GM23338 (cell line): ENCODE results near the gene TPST2. TPM values are rescaled to one million over a fixed set of nuclear protein-coding genes. Genes with fewer than 3 reads are reported as not detected.
A peak's percentile ranks its signal among the peaks of the same experiment; 100 is the strongest.

Experiments used
- ATAC-seq: fragments of 200-7000 bp; cut with Tn5 transposase; 3 replicates; pipeline ENCODE4 v1.9.1; 2020
- DNase-seq: peaks from one replicate; pipeline ENCODE4 v3.0.0-alpha.2; 2015; ENCODE audit warnings: low spot score
- H2AFZ ChIP-seq: fragments of 200-600 bp; sonication (generic); 2 replicates; pipeline ENCODE4 v1.8.0; 2016; ENCODE audit warnings: antibody characterized with exemption, mild to moderate bottlenecking, moderate library complexity
- H3F3A ChIP-seq: fragments of 200-600 bp; sonication (generic); replicated peaks from 2 replicates; pipeline ENCODE4 v1.8.0; 2017; ENCODE audit warnings: antibody characterized with exemption, mixed run types, low read depth
- H3K27ac ChIP-seq: fragments of 200-600 bp; sonication (generic); 2 replicates; pipeline ENCODE4 v1.6.1; 2016; ENCODE audit warnings: low read depth
- H3K27me3 ChIP-seq: fragments of 200-600 bp; sonication (generic); 2 replicates; pipeline ENCODE4 v1.8.0; 2016; ENCODE audit warnings: mild to moderate bottlenecking, mixed run types, moderate library complexity; ENCODE audit not compliant: insufficient read depth
- H3K36me3 ChIP-seq: fragments of 200-600 bp; sonication (generic); 2 replicates; pipeline ENCODE4 v1.8.0; 2016; ENCODE audit warnings: mild to moderate bottlenecking; ENCODE audit not compliant: insufficient read depth
- H3K4me1 ChIP-seq: fragments of 200-600 bp; sonication (generic); 2 replicates; pipeline ENCODE4 v1.8.0; 2016; ENCODE audit warnings: mild to moderate bottlenecking, moderate library complexity; ENCODE audit not compliant: insufficient read depth
- H3K4me2 ChIP-seq: fragments of 200-600 bp; sonication (generic); 2 replicates; pipeline ENCODE4 v1.7.1; 2017; ENCODE audit warnings: mixed run types
- H3K4me3 ChIP-seq: fragments of 200-600 bp; sonication (generic); 2 replicates; pipeline ENCODE4 v1.6.1; 2016; ENCODE audit warnings: mixed run types
- H3K79me2 ChIP-seq: fragments of 200-600 bp; sonication (generic); replicated peaks from 2 replicates; pipeline ENCODE4 v1.8.0; 2017; ENCODE audit warnings: mild to moderate bottlenecking; ENCODE audit not compliant: insufficient read depth
- H3K9me2 ChIP-seq: fragments of 200-600 bp; sonication (generic); 2 replicates; pipeline ENCODE4 v1.8.0; 2017; ENCODE audit not compliant: insufficient read depth
- H4K20me1 ChIP-seq: fragments of 200-600 bp; sonication (generic); replicated peaks from 2 replicates; pipeline ENCODE4 v1.8.0; 2017; ENCODE audit warnings: mild to moderate bottlenecking; ENCODE audit not compliant: insufficient read depth
- H3K27ac Mint-ChIP-seq: 2 replicates; pipeline ENCODE4 v1.8.0; 2020; ENCODE audit warnings: inconsistent platforms, mild to moderate bottlenecking, moderate library complexity, mixed read lengths
- H3K27me3 Mint-ChIP-seq: 3 replicates; pipeline ENCODE4 v1.8.0; 2022; ENCODE audit warnings: low read depth, mild to moderate bottlenecking, moderate library complexity, mixed read lengths, inconsistent platforms; ENCODE audit not compliant: insufficient read depth, poor library complexity
- H3K36me3 Mint-ChIP-seq: 3 replicates; pipeline ENCODE4 v1.8.0; 2021; ENCODE audit warnings: low read depth, mild to moderate bottlenecking, inconsistent platforms, moderate library complexity, mixed read lengths
- H3K4me1 Mint-ChIP-seq: 3 replicates; pipeline ENCODE4 v1.8.0; 2020; ENCODE audit warnings: mild to moderate bottlenecking, inconsistent platforms, mixed read lengths
- H3K4me3 Mint-ChIP-seq: 3 replicates; pipeline ENCODE4 v1.8.0; 2021; ENCODE audit warnings: moderate library complexity, mild to moderate bottlenecking, inconsistent platforms, mixed read lengths
- H3K9me3 Mint-ChIP-seq: 3 replicates; pipeline ENCODE4 v1.8.0; 2020; ENCODE audit warnings: moderate library complexity, mild to moderate bottlenecking, inconsistent platforms, mixed read lengths
- CREB1 ChIP-seq: fragments of 250-450 bp; sonication (Bioruptor Pico); IDR thresholded peaks from 2 replicates; pipeline ENCODE4 v1.5.0; 2020; ENCODE audit warnings: low read depth, mild to moderate bottlenecking, moderate library complexity
- EZH2 ChIP-seq: fragments of 200-600 bp; sonication (generic); IDR thresholded peaks from one replicate; pipeline ENCODE4 v1.8.0; 2017; ENCODE audit warnings: antibody characterized with exemption, mild to moderate bottlenecking, low read depth; ENCODE audit not compliant: unreplicated experiment
- JUNB ChIP-seq: IDR thresholded peaks from one replicate; pipeline ENCODE4 v1.6.1; 2016; ENCODE audit warnings: antibody characterized with exemption; ENCODE audit not compliant: unreplicated experiment
- NANOG ChIP-seq: IDR thresholded peaks from 2 replicates; pipeline ENCODE4 v1.6.1; 2016; ENCODE audit warnings: antibody characterized with exemption, borderline replicate concordance
- ZNF114 ChIP-seq: fragments of 250-450 bp; sonication (Bioruptor Pico); IDR thresholded peaks from 2 replicates; pipeline ENCODE4 v1.5.0; 2020; ENCODE audit warnings: mild to moderate bottlenecking, moderate library complexity
- polyA plus RNA-seq: library from polyadenylated mRNA; unstranded; fragments of >200 nt; fragmentation: Nextera tagmentation; extraction: Ambion mirVana; gene quantifications from 2 replicates; pipeline ENCODE4 v1.2.1, GENCODE V29; 2016
- total RNA-seq: library from RNA; depleted of rRNA; stranded (reverse); fragments of >200 nt; shearing (Covaris generic); gene quantifications from 2 replicates; pipeline ENCODE4 v1.2.3, GENCODE V29; 2014
- TF ChIP-seq, protein P1 (sequence below), 2 experiments: fragments of 200-600 bp in 1 of 2; sonication (generic) in 1 of 2; conservative IDR thresholded peaks; 2 replicates each; pipeline versions ENCODE4 v1.5.1 to v1.6.1; 2016 to 2017; ENCODE audit warnings: antibody characterized with exemption in 2 of 2, low read depth in 2 of 2, mild to moderate bottlenecking in 2 of 2, moderate library complexity in 1 of 2
- TF ChIP-seq, protein P2 (sequence below): IDR thresholded peaks from one replicate; pipeline ENCODE4 v1.6.1; 2018; ENCODE audit warnings: antibody characterized with exemption; ENCODE audit not compliant: unreplicated experiment
- TF ChIP-seq, protein P3 (sequence below): fragments of 250-450 bp; sonication (Bioruptor Pico); IDR thresholded peaks from 2 replicates; pipeline ENCODE4 v1.5.0; 2020; ENCODE audit warnings: mild to moderate bottlenecking, moderate library complexity

TPST2 gene
- total and polyA plus RNA-seq, 2 experiments from 2014 or later = 37.9 to 127 TPM

DNA sequence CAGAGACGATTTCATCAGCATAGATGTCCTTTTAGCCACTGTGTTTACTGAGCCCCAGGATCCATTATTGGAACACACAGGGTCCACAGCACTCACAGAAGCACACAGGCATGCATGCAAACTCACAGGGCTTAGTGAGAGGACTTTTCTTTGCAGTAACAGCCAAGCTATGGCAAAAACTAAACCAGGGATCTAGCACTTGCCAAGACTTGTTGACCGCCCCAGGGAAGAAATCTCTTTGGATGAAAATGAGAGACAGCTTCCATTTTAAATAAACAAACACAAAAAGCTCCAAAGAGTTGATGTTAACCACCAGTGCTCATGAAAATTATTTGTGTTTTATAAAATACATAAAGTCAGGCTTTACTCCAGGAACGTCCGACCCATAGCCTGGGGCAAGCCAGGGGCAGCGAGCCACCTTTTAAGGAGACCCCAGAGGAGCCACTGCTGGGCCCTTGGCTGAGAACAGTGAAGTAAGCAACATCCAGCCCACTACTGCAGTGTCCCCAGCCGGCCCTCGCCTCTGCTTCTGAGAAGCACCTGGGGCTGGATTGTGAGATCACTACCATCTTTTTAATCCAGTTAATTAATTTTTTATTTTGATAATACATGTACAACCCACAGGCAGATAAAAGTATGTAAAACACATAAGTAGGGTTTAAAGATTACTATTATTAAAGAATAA lies 55.6 kb downstream of the TPST2 start:
- Histone ChIP-seq H3F3A (peaks cover 27% of the 10 kb centered on the region; the same call in 1 of the 2 replicates), H2AFZ (no peak overlapping the region), H3K4me2 (no peak overlapping the region), H3K9me2 (no peaks in the 10 kb centered on the region), H3K4me3 (no peak overlapping the region), H3K79me2 (0 out of 2 replicates have a peak, but pooled peaks cover 2% of the 10 kb centered on the region), H3K27ac (peak overlapping the region; percentile 76), H3K27me3 (no peaks in the 10 kb centered on the region), H3K36me3 (peaks cover 46% of the 10 kb centered on the region), H4K20me1 (peaks cover 7% of the 10 kb centered on the region), H3K4me1 (0 out of 2 replicates have a peak, but pooled peaks cover 3% of the 10 kb centered on the region)
- Mint-ChIP-seq H3K4me3 (no peak overlapping the region), H3K27ac (peak overlapping the region; percentile 84; the same call in 1 of the 2 replicates), H3K27me3 (peaks cover 2% of the 10 kb centered on the region), H3K4me1 (no peaks in the 10 kb centered on the region), H3K36me3 (peaks cover 67% of the 10 kb centered on the region), H3K9me3 (no peaks in the 10 kb centered on the region)
- TF ChIP-seq, protein P1, sequence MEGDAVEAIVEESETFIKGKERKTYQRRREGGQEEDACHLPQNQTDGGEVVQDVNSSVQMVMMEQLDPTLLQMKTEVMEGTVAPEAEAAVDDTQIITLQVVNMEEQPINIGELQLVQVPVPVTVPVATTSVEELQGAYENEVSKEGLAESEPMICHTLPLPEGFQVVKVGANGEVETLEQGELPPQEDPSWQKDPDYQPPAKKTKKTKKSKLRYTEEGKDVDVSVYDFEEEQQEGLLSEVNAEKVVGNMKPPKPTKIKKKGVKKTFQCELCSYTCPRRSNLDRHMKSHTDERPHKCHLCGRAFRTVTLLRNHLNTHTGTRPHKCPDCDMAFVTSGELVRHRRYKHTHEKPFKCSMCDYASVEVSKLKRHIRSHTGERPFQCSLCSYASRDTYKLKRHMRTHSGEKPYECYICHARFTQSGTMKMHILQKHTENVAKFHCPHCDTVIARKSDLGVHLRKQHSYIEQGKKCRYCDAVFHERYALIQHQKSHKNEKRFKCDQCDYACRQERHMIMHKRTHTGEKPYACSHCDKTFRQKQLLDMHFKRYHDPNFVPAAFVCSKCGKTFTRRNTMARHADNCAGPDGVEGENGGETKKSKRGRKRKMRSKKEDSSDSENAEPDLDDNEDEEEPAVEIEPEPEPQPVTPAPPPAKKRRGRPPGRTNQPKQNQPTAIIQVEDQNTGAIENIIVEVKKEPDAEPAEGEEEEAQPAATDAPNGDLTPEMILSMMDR (conservative IDR thresholded peaks at IDR 0.05; ENCODE audit: low read depth in 2 of 2) = no peak
- TF ChIP-seq CREB1 (CRISPR knock-in tag) (no peak), NANOG (no peak), ZNF114 (CRISPR knock-in tag) (no peak), JUNB (no peak), EZH2 (no peak)
- TF ChIP-seq, protein P2, sequence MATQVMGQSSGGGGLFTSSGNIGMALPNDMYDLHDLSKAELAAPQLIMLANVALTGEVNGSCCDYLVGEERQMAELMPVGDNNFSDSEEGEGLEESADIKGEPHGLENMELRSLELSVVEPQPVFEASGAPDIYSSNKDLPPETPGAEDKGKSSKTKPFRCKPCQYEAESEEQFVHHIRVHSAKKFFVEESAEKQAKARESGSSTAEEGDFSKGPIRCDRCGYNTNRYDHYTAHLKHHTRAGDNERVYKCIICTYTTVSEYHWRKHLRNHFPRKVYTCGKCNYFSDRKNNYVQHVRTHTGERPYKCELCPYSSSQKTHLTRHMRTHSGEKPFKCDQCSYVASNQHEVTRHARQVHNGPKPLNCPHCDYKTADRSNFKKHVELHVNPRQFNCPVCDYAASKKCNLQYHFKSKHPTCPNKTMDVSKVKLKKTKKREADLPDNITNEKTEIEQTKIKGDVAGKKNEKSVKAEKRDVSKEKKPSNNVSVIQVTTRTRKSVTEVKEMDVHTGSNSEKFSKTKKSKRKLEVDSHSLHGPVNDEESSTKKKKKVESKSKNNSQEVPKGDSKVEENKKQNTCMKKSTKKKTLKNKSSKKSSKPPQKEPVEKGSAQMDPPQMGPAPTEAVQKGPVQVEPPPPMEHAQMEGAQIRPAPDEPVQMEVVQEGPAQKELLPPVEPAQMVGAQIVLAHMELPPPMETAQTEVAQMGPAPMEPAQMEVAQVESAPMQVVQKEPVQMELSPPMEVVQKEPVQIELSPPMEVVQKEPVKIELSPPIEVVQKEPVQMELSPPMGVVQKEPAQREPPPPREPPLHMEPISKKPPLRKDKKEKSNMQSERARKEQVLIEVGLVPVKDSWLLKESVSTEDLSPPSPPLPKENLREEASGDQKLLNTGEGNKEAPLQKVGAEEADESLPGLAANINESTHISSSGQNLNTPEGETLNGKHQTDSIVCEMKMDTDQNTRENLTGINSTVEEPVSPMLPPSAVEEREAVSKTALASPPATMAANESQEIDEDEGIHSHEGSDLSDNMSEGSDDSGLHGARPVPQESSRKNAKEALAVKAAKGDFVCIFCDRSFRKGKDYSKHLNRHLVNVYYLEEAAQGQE = no peak
- TF ChIP-seq, protein P3, sequence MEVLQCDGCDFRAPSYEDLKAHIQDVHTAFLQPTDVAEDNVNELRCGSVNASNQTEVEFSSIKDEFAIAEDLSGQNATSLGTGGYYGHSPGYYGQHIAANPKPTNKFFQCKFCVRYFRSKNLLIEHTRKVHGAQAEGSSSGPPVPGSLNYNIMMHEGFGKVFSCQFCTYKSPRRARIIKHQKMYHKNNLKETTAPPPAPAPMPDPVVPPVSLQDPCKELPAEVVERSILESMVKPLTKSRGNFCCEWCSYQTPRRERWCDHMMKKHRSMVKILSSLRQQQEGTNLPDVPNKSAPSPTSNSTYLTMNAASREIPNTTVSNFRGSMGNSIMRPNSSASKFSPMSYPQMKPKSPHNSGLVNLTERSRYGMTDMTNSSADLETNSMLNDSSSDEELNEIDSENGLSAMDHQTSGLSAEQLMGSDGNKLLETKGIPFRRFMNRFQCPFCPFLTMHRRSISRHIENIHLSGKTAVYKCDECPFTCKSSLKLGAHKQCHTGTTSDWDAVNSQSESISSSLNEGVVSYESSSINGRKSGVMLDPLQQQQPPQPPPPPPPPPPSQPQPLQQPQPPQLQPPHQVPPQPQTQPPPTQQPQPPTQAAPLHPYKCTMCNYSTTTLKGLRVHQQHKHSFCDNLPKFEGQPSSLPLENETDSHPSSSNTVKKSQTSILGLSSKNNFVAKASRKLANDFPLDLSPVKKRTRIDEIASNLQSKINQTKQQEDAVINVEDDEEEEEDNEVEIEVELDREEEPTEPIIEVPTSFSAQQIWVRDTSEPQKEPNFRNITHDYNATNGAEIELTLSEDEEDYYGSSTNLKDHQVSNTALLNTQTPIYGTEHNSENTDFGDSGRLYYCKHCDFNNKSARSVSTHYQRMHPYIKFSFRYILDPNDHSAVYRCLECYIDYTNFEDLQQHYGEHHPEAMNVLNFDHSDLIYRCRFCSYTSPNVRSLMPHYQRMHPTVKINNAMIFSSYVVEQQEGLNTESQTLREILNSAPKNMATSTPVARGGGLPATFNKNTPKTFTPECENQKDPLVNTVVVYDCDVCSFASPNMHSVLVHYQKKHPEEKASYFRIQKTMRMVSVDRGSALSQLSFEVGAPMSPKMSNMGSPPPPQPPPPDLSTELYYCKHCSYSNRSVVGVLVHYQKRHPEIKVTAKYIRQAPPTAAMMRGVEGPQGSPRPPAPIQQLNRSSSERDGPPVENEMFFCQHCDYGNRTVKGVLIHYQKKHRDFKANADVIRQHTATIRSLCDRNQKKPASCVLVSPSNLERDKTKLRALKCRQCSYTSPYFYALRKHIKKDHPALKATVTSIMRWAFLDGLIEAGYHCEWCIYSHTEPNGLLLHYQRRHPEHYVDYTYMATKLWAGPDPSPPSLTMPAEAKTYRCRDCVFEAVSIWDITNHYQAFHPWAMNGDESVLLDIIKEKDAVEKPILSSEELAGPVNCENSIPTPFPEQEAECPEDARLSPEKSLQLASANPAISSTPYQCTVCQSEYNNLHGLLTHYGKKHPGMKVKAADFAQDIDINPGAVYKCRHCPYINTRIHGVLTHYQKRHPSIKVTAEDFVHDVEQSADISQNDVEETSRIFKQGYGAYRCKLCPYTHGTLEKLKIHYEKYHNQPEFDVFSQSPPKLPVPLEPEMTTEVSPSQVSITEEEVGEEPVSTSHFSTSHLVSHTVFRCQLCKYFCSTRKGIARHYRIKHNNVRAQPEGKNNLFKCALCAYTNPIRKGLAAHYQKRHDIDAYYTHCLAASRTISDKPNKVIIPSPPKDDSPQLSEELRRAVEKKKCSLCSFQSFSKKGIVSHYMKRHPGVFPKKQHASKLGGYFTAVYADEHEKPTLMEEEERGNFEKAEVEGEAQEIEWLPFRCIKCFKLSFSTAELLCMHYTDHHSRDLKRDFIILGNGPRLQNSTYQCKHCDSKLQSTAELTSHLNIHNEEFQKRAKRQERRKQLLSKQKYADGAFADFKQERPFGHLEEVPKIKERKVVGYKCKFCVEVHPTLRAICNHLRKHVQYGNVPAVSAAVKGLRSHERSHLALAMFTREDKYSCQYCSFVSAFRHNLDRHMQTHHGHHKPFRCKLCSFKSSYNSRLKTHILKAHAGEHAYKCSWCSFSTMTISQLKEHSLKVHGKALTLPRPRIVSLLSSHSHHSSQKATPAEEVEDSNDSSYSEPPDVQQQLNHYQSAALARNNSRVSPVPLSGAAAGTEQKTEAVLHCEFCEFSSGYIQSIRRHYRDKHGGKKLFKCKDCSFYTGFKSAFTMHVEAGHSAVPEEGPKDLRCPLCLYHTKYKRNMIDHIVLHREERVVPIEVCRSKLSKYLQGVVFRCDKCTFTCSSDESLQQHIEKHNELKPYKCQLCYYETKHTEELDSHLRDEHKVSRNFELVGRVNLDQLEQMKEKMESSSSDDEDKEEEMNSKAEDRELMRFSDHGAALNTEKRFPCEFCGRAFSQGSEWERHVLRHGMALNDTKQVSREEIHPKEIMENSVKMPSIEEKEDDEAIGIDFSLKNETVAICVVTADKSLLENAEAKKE (CRISPR knock-in tag) = no peak
- DNase-seq (no peak), ATAC-seq (no peak)
